Posterior cingulate gyrus (tissue), 11 donors: ENCODE data around the gene WT1.
"Not testable (repeated sequence)": the region's sequence is repeated elsewhere in the genome, so short reads cannot be mapped to it uniquely, and the experiment has no call there.

ENCODE experiments used
- DNase-seq, 10 donors: peaks; one replicate each; pipeline versions ENCODE4 v3.0.0 to v3.0.0-alpha.2; 2020 to 2021; ENCODE audit warnings: mixed read lengths in 3 of 10
- intact Hi-C: fragments of 100-400 bp; cut with DNase I; formaldehyde crosslinking; loops from one replicate; pipeline ENCODE4 v1.15.1; 2023

WT1 gene

DNA sequence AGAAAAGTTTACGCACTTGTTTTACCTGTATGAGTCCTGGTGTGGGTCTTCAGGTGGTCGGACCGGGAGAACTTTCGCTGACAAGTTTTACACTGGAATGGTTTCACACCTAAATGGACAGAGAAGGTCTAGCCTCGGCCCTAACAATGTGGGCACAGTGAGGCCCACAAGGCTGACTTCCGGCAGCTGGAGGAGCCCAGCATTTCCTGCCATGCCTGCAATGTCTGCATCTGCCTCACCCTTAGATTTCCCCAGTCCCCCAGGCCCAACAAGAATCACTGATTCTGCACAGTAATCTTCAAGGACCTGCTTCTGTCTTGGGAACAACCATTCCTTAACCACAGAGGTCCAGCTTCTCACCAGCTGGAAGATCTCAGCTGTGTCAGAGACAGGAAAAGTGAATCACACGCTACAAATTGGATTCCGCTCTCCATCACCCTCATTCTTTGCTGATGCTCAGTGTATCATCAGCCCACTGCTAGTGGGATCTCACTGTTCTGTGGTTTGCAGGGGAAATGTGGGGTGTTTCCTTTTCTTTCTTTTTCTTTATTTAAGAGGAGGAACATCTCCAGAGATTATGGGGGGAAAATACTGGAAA lies 43.3 kb downstream of the WT1 start:
- intact Hi-C loops, result no loop called here

DNA sequence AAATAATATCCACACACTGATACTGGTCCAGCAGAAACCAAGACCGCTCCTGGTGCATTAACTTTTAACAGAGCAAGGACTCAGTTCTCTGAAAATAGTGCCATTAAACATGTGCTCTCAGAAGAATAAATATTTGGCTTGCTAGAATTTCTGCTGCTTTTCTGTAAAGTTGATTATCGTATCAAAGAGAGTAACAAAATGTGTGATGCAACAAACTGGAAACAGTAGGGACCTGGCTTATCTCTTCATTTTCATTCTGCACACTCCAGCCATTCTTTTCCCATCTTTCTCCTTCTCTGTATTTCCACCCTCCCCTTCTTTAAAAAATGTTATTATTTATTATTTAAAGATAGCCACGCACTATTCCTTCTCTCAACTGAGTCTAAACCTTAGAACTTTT lies 43.9 kb downstream of the WT1 start:
- DNase-seq, result no peak
- intact Hi-C loops, result no loop called here

More for the DNA sequence above, 43.3 kb downstream of the WT1 start:
- no peak for DNase-seq

DNA sequence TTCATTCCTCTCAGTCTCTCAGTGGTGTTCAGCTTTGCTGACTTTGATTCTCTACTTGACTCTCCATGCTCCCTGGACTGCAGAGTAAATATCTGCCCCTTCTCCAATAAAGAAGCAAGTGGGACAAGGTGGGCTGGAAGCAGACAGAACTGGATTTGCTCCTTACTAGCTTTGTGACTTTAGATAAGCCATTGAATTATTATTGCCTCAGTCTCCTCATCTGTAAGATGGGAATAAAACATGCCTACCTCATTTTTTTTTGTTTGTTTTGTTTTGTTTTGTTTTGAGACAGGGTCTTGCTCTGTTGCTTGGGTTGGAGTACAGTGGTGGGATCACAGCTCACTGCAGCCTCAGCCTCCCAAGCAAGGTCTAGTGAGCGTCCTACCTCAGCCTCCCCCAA lies 44.6 kb downstream of the WT1 start:
- no peak for DNase-seq
- intact Hi-C loops, result no loop called here

DNA sequence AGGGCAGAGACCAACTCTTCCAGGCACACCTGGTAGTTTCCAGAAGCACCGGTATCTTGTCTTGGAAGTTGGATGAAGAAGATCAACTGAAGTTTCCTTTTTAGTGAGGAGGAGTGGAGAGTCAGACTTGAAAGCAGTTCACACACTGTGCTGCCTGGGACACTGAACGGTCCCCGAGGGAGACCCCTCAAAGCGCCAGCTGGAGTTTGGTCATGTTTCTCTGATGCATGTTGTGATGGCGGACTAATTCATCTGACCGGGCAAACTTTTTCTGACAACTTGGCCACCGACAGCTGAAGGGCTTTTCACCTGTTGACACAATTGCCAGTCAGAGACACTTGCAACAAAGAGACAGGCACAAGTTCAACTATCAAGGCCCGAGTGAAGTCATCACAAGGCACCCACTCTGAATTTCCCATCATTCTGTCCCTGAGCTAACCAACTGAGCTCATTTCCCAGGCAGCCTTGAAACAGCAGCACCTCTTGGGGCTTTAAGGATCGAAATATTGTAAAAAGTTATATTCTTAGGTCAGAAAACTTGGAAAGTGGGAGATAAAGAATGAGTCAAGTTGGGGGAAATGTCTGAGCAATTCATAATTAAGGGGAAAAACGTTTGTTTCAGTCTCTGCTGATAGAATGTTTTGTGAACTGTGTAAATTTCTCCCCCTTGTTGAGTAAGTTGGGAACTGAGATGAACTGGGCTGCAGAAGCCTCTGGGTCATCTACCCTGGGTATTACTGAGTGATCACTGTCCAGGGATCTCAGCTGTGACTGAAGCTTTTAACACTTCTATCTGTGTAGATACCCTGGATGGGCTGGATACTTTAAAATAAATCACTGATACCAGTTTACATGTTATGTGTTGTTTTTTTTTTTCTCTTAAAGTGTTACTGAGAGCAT lies 46.2 kb downstream of the WT1 start:
- intact Hi-C loops, result no loop called here
- no peak for DNase-seq

DNA sequence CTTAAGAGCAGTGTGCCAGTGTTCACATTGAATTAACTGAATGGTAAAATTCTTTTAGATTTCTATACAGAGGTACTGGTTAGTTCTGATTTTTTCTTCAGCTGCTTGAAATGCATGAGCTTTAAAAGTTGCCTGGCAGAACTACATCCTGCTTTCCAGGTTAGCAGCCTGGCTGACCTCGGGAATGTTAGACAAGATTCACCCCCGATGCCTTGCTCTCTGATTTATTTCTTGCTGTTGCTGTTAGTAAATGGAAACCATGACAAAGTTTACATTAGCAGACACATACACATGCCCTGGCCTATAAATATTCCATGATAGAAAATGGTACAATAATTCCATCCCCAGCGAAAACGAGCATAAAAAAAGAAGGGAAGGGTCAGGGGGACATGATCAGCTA lies 47.0 kb downstream of the WT1 start:
- intact Hi-C loops, result no loop called here
- no peak for DNase-seq

DNA sequence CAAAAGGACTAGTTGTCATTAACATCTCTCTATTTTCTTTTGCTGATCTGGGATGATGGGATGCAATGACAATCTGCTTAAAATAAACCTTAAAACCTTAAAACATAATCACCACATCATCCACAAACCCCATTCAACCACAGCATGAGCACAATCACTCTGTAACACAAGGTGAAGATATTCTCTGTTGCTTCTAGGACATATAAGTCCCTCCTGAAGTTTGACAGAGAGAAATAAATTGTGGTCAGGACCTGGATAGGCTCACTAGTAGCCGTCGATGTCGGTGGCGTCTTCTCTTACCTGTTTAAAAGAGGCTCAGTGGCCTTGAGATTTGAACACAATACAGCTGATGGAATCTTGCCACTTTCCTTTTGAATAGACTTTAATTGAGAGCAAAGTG lies 47.9 kb downstream of the WT1 start:
- no peak for DNase-seq
- intact Hi-C loops, result no loop called here

DNA sequence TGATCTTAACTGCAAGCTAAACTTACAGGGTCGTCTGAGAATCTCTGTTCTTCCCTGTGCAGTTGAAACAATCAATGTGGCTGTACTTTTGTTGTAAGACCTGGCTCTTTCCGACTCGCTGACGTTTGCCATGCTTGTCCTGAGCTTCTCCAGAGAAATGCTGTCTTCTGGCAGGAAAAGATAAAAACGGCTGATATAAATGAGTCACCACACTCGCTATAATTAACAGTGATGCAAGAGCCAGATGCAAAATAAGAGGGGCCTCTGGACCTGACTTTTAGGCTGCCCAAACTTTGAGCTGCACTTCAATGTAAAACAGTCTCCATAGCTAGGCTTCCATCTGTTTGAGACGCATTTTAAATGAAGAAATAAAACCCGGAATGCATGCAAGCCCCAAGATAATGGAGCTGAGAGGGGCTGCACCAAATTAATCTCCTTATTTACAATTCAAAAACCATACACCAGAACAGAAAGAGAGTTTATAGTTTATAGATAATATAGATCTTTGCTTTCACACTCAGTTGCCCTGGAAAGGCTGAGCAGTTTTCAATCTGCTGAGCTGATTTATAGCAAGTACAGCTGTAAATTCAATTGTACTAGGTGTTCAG lies 48.5 kb downstream of the WT1 start:
- intact Hi-C loops, result no loop called here
- DNase-seq, result no peak

DNA sequence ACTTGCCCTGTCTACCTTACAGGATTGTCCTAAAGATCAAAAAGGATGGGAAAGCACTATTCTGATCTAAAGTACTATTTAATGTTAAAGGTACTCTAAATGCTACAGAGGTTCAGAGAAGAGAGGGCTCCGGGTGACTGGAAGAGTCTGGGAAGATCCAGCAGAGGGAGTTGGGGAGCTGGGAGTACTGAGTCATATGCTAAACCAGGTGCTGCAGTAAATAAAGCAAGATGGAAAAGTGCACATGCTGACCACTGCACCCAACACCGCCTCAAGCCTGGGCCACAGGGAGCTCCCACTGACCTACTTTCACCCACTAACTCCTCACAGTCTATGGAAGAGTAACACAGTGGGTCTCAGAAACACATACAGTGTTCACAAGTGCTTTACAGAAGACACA lies 49.3 kb downstream of the WT1 start:
- no peak for DNase-seq
- intact Hi-C loops, result no loop called here

DNA sequence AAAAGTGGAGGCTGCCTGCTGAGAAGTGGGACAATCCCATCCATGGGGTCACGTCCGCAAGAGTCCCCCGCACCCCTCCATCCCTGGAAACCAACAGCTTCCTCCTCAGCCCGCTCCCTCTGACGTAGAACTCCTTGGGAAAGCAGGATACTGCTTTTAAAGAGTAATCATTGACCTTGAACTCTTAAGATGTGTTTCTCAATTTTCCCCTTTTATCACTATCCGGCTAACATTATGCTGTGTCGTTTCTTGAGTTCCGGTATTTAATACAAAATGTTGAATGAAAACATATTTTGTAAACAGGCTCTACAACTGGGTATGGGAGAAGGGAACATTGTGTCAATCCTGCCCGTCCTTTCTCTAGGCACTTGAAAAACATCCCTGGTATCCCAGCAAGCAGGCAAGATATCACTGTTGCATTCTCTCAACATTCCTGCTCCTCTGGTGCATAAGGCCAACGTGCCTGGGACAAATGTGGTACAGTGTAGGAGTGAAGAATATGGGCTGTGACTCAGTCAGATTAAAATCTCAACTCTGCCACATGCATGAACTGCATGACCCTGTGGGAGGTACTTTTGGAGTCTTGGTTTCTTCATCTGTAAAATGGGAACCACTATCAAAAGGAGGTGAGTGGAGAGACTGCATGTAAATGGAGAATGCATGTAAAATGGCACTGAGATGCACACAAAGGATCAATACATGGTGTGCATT lies 52.8 kb downstream of the WT1 start:
- intact Hi-C loops, result no loop called here
- no peak for DNase-seq

DNA sequence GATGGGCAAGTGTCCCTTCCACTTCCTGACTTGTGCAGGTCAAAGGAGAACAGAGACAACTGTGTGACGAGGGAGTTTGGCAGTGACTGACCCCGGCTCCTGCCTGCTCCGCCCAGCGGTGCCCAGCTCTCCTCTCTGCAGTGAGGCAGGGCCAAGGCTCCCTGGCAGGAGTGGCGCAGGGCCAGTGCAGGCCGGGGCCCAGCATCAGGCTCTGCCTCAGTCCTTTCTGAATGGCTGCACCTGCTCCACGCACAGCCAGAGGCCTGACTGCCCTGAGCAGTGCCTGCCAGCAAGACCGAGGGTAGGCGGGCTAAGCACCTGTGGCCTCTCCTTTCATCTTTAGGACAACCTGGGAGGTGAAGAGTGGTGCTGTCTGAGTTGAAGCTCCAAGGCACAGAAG lies 54.2 kb downstream of the WT1 start:
- DNase-seq, result peak in 2 of 10 donors; percentile 63 to 68
- intact Hi-C loops, result no loop called here

DNA sequence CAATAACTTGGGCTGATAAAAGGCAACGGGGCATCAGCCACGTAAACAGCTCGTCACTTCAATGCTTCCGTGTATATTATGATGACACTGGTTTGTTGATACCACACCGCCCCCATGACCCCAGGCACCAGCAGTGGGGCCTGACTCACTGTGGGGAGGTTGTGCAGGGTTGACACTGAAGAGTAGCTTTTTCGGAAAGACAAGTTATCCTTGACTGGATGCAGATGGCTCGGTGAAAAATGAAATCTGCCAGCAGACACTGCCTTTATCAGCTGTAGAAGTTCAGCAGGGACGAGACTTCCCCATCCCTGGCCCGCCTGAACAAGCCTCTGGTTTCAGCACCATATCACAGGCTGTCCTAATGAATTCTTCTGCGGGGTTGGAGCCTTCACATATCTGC lies 55.6 kb downstream of the WT1 start:
- intact Hi-C loops, result no loop called here

DNA sequence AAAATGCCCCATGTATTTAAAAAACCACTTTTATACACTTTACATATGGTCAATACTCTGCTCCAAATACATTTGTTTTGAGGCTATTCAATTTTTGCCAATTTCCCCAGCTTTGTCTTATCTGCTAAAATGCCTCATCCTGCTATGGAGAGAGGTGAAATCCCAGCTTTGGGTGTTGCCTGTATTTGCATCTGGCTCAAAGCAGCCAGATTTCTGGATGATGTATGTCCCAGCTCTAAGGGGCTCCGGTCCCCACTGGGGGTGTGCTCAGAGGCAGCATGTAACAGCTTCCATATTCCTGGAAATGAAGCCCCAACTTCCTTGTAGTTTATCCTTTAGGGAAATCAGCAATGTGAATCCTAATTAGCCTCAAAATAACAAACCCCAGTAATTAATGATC lies 59.5 kb downstream of the WT1 start:
- intact Hi-C loops, result no loop called here
- peak in 1 of 10 donors; percentile 24 for DNase-seq

More for the DNA sequence above, 55.6 kb downstream of the WT1 start:
- DNase-seq, result peak in 1 of 10 donors; percentile 43

DNA sequence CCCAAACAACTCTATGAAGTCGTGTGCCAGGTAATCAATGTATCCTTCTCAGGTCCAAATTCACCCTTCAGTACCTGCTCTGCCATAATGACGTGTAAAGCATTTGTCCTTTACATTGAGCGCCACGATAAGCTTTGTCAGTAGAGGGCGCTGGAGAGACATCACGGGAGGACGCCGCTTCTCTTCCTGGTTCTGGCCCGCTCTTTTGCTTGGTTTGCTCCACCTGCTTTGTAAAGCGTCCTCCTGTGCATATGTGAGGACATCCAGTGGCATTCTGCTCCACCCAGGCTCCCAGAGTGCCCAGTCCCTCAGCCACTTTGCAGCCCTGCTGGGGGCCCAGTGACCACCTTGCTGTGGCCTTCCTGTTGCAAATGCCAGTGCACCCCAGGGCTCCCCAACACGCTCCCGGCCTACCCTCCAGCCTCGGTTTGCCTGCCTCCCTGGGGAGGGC lies 61.1 kb downstream of the WT1 start:
- intact Hi-C loops, result no loop called here
- peak in 1 of 10 donors; percentile 77 for DNase-seq

DNA sequence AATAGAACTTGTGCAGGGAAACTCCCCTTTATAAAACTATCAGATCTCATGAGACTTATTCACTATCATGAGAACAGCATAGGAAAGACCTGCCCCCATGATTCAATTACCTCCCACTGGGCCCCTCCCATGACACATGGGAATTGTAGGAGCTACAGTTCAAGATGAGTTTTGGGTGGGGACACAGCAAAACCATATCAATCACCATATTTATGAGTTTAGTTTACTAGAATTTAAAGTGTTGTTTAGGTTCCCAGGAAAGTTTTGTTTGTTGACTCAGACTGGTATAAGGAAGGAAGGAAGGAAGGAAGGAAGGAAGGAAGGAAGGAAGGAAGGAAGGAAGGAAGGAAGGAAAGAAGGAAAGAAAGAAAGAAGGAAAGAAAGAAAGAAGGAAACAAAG lies 65.4 kb downstream of the WT1 start:
- DNase-seq, intact Hi-C loops: not testable (repeated sequence)

DNA sequence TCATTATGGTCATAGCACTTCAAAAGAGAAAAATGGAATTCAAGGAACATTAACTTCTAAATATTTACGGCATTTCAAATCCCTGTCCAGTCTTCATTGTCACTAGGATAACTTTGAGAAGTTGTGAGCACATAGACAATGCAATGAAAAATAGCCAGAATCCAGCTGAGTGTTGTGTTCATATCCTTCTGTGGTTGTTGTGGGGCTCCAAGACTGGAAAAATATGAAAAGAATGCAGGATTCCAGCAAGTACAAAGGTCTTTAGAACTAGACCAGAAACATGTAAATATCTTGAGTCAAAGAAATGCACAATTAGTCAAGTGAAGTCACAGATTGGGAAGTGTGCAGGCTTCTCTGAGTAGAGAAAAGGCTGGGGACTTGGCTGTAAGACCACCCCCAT lies 68.7 kb downstream of the WT1 start:
- DNase-seq, result no peak
- intact Hi-C loops, result no loop called here

DNA sequence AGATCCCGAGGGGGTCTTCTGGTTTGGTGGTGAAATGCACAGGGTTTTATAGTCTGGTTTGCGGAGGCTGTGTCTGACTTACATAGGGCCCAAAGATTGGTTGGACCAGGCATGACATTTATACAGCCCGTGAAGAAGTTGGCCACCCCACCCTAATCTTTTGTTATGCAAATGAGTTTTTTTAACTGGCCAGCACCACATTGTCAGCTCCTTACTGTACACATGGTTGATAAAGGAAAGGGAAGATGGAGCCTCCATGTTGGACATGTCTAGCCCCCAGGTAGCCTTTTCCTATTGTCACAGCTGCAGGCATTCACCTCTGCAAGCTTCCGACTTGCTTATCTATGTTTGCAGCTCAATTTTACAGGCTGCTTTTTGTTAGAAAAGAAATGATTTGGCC lies 70.1 kb downstream of the WT1 start:
- intact Hi-C loops, result no loop called here
- no peak for DNase-seq

DNA sequence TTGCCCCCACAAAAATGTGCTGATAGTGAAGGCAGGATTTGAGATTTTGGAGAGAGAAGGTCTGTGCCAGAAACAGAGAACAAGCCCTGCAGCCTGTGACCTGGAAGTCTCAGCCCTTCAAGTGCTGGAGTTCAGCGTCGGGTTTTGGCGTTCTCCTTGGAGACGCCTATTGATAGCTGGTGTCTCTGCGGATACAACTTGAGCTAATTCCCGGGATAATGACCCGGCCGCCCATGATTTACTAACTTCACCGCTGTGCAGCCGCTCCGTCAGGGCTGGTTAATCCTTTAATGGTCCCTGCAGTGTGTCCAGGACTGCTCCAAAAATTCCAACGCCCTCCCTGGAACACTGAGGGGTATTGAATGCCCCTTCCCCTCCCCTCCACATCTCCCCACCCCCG lies 76.6 kb downstream of the WT1 start:
- intact Hi-C loops, result no loop called here
- no peak for DNase-seq

DNA sequence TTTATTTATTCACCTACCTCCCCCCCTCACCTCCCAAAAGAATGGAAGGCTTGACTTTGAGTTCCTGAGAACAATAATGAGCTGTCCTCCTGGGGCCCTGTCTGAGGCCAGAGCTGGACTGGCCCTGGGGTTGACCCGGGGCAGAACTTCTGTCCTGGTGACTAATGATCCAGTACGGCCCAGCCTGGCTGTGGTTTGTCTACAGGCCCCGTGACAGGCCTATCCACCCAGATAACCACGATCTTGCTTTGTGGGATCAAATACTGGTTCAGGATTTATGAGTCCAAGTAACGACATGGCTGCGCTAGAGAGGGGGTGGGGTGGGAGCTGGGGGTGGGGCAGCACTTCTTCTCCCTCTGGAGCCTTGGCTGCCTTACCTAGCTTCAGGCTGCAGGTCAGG lies 81.5 kb downstream of the WT1 start:
- intact Hi-C loops, result no loop called here
- no peak for DNase-seq

DNA sequence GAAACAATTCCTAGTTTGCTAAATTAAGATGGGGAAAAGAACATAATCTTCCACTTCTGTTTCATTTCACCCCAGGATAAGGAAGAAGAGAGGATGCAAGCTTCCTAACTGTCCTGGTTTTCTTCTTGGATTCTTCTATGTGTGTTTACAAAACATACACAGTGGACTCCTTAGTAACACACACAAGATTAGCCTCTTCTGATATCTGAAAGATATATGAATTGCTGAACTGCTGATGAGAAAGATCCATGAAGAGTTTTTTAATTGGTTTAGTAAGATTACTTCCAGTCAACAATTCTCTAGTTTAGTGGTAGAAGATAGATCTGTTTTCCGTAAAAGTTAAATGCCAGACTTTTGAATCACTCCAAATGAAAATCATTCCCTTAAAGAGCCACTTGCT lies 86.8 kb downstream of the WT1 start:
- no peak for DNase-seq
- intact Hi-C loops, result no loop called here

DNA sequence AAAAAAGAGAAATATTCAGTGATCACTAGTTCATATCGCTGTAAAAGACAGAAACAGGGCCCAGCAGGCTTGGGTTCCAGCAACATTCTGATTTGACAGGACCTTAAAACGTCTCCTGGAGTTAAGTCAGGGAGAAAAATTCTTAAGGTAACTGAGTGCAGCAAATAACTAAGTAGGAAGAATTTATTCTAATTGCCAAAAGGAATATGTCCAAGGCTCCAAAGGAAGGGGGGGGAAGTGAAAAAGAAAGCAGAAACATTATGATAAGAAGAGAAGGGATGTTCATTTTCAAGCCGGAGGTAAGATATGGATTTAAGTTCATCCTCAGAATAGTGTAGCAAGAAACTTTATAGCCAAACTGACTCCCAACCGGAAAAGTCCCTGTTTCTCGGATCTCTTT lies 90.4 kb downstream of the WT1 start:
- DNase-seq, result no peak
- intact Hi-C loops, result no loop called here
